Epidermal melanocyte (primary cell): ENCODE measurements around the gene DOK5.

ENCODE experiments used
- DNase-seq: peaks from one replicate; pipeline ENCODE4 v3.0.0; 2011; ENCODE audit warnings: low spot score; ENCODE audit not compliant: insufficient read length

Gene DOK5

GRCh38 chr20:54645445-54646155 is 170.2 kb downstream of the DOK5 start:
- DNase-seq, result no peak

- DNase-seq, result no peak
Measured at GRCh38 chr20:54646156-54646517, 170.7 kb downstream of the DOK5 start.

GRCh38 chr20:54648421-54649142 is 173.2 kb downstream of the DOK5 start:
- DNase-seq, result no peak

- DNase-seq, result peak; percentile 59
Measured at GRCh38 chr20:54649511-54649962, 174.1 kb downstream of the DOK5 start.

- no peak for DNase-seq
Measured at GRCh38 chr20:54650052-54650719, 174.8 kb downstream of the DOK5 start.

GRCh38 chr20:54651252-54651651 is 175.9 kb downstream of the DOK5 start:
- DNase-seq, result no peak

- no peak for DNase-seq
Measured at GRCh38 chr20:54654450-54654849, 179.1 kb downstream of the DOK5 start.

GRCh38 chr20:54657268-54657826 is 182.0 kb downstream of the DOK5 start:
- no peak for DNase-seq

GRCh38 chr20:54658525-54658924 is 183.1 kb downstream of the DOK5 start:
- DNase-seq, result no peak

GRCh38 chr20:54661265-54661664 is 185.9 kb downstream of the DOK5 start:
- no peak for DNase-seq

GRCh38 chr20:54661880-54662465 is 186.6 kb downstream of the DOK5 start:
- DNase-seq, result no peak

GRCh38 chr20:54665812-54666211 is 190.4 kb downstream of the DOK5 start:
- DNase-seq, result no peak

- DNase-seq, result no peak
Measured at GRCh38 chr20:54668271-54669039, 193.1 kb downstream of the DOK5 start.

GRCh38 chr20:54669040-54669363 is 193.6 kb downstream of the DOK5 start:
- no peak for DNase-seq

GRCh38 chr20:54678253-54678652 is 202.9 kb downstream of the DOK5 start:
- no peak for DNase-seq

GRCh38 chr20:54680439-54680838 is 205.0 kb downstream of the DOK5 start:
- no peak for DNase-seq

GRCh38 chr20:54680872-54681619 is 205.7 kb downstream of the DOK5 start:
- no peak for DNase-seq

GRCh38 chr20:54681869-54682268 is 206.5 kb downstream of the DOK5 start:
- DNase-seq, result no peak

- DNase-seq, result no peak
Measured at GRCh38 chr20:54688476-54688875, 213.1 kb downstream of the DOK5 start.

GRCh38 chr20:54690323-54690722 is 214.9 kb downstream of the DOK5 start:
- no peak for DNase-seq
